LHCN-M2 (cell line): ENCODE data around the gene FZD4. TPM values are rescaled to one million over a fixed set of nuclear protein-coding genes. Genes with fewer than 3 reads are reported as not detected.
"Not testable (repeated sequence)": the region's sequence is repeated elsewhere in the genome, so short reads cannot be mapped to it uniquely, and the experiment has no call there.

Source experiments
- DNase-seq: peaks from one replicate; pipeline ENCODE4 v3.0.0-alpha.2; 2012; ENCODE audit warnings: low read depth
- polyA plus RNA-seq: library from polyadenylated mRNA; unstranded; fragments of >200 nt; gene quantifications from one replicate; pipeline ENCODE4 v1.2.1, GENCODE V29; 2012; ENCODE audit warnings: missing spikeins
- total RNA-seq: library from RNA; depleted of rRNA; stranded (reverse); fragments of >200 nt; gene quantifications from 2 replicates; pipeline ENCODE4 v1.2.3, GENCODE V29; 2014; rRNA removed

FZD4 gene
- 3.2 and 5.0 TPM in 2 replicates for total RNA-seq
- 1.7 TPM for polyA plus RNA-seq

DNA sequence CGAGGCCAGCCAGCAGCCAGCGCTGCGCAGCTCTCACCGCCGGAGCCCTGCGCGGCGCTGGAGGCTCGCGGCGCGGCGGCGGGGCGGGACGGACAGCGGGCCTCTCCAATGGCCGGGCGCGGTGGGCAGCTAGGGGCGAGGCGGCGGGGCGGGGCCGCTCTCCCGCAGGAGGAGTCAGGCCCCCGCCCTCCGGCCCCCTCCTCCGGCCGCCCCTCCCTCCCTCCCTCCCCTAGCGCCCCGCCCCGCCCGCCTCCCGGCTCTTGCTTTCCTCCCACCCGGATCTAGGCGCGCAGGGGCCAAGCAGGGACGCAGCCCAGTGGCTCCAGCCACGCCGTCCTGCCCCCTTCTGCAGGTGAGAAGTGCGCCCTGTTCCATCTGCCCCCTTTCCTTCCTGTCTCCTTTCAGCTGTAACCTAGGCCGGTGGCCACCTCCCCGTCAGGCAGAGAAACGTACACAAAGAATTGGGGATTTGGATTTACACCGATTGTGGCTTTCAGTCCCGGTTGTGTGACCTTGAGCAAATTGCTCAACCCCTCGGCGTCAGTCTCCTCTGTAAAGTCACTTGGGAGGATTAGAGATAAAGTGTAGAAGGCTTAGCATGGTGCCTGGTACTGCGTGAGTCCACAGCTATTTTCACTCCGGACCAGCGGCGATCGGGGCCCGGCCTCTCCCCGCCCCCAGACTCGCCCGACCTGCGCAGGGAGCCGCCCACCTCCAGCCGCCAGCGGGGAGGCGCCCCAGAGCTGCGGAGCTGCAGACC is at the start of gene FZD4:
TSS of gene FZD4 (minus strand) at position 35 of the 760 bp plus-strand sequence. CDS start 310 bp downstream, outside the sequence.
- DNase-seq = peak; percentile 85

DNA sequence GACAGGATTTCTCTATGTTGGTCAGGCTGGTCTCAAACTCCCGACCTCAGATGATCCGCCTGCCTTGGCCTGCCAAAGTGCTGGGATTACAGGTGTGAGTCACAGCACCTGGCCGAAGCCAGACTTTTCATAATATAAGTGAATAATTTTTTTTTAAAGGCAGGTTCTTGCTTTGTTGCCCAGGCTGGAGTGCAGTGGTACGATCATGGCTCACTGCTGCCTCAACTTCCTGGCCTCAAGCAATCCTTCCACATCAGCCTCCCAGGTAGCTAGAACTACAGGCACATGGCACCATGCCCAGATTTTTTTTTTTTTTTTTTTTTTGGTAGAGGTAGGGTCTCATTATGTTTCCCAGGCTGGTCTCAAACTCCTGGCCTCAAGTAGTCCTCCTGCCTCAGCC is 49.1 kb upstream of the FZD4 start:
- DNase-seq = not testable (repeated sequence)

DNA sequence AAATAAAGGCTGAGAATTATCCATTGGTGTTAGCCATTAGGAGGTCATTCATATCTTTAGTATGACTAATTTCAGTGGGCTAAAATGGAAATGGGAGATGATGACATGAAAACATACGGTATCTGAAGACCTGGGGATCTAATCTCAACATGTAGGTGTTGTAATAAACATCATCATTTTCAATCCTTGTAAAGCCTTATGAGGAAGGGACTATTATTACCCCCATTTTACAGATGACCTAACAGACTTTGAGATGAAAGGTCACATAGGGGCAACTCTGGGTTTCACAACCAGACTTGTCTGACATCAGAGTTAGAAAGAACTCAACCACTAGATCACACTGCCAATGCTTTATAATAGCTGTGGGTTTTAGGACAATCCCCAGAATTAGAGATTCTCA is 47.7 kb upstream of the FZD4 start:
- no peak for DNase-seq

DNA sequence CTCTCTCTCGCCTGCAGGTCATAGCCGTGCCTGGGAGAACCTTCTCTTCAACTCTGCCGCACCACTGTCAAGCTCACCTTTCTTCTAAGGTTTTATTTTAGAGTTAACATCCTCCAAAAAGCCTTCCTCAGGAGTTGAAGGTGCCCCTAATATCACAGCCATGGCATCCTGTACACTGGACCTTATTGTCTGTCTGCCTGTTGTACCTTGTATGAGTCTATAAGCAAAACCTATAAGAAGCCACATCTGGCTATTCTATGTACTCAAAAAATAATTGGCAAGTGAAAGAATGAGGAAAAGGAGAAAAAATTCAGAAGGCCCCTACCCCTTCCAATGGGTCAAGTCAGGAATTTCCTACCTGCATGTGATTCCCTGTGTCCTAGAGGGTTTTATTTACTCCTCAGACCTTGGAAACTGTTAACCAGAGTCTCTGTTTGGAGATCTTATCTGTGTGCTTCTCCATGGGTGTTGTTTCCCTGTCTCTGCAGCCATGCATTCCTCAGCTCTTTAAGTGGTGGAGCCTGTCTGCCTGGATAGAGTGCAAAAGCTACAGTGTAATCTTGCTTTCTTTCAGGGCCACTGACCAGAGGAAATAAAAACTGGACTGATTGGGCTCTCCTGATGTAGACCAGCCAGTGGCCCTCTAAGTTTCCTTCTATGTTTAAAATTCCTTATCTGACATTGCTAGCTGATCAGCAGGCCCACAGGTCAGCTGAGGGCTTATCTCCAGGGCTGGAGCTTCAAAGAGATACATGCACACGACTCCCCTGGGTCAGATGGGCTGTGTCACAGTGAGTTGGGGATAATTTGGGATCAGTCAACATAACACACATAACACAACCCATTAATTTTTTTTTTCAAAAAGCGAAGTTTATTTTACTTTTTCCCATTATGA is 44.9 kb upstream of the FZD4 start:
- DNase-seq = no peak

DNA sequence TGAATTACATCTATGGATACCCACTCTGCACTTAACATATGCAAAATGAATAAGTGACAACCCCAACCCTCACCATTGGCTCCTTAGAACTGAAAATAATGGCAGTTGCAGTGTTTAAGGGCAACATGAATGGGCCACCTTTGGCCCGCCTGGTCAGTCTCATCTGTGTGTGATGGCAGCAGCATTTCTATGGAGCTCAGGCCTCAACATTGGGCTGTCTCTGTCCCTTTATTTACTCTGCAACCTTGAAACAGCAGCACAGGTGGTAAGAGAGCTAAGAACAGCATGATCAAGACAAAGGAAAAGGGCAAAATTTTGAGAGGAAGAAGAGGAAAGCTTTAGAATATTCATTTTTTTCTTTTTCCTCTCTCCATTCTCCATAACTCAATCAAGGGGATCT is 44.2 kb upstream of the FZD4 start:
- DNase-seq = no peak

DNA sequence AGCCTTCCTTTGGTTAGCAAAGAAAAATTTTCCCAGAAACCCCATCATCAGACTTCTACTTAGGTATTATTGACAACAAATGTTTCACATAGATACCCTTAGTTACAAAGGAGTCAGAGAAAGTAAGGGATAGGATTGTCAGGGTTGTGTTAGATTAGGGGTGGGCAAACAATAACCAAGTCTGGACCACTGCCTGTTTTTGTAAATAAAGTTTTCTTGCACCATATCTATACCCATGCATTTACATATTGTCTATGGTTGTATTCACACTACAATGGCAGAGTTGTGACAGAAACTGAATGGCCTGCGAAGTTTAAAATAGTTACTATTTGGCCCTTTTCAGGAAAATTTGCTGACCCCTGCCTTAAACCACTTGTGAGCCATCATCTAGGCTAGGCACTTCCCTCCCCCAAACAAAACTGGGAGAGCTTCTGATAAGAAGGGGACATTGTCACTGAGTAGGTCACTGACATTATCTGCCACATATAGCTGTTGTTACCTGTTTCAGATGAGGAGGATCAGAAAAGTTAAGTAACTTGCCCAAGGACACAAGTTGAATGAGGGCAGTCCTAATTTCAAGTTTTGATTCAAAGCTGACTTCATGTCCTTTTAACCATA is 41.9 kb upstream of the FZD4 start:
- DNase-seq = no peak

DNA sequence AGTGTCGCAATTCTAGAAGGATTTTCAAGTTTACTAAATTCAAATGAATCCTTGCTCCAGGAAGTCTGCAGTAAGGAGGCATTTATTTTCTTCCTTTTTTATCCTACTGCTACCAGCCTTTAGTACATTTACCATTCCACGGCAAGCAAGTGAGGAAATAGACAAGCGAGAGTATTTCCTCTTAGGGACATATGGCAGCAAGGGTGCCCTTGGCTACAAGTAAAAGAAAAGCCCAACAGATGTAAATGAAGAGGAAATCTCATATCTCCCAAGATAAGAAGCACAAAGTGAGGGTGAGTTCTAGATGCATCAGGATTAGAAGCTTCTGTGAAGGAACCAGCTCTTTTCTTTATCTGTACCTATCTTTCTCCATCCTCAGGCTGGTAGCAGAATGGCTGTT is 37.8 kb upstream of the FZD4 start:
- no peak for DNase-seq

DNA sequence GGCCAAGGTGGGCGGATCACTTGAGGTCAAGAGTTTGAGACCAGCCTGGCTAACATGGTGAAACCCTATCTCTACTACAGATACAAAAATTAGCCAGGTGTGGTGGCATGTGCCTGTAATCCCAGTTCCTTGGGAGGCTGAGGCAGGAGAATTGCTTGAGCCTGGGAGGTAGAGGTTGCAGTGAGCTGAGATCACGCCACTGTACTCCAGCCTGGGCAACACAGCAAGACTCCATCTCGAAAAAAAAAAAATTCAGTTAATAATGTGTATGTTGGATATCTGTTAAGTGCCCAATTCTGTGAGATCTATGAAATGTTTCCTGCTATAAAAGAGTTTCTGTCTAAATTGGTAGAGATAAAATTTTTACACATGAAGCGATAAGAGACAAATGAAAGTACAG is 37.1 kb upstream of the FZD4 start:
- DNase-seq = not testable (repeated sequence)

DNA sequence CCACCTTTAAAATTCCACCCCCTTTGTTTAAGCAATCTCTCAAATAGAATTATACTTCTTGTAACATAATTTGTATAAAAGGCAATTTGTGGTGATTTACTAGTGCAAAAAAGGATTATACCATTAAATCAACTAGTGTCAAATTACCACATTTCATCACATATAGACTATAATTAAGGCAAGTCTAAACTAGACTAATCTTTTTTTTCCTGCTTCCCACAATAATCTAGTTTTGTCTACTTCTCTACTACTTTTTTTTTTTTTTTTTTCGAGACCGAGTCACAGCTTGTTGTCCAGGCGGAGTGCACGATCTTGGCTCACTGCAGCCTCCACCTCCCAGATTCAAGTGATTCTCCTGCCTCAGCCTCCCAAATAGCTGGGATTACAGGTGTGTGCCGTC is 36.1 kb upstream of the FZD4 start:
- no peak for DNase-seq

DNA sequence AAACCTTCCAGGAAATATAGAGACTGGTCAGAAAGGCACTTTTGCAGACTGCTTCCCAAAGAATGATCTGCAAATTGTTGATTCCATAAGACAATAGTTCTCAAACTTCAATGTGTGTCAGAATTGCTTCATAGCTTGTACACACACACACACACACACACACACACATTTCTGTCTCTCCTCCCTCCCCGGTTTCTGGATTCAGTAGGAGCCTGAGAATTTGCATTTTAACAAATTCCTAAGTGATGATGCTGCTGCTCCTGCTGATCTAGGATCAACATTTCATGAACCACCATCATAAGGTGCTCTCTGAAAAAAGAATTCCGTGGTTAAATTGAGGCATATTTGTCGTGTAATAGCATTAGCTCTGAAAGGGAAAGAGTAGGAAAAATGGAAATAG is 35.3 kb upstream of the FZD4 start:
- DNase-seq = peak; percentile 81

DNA sequence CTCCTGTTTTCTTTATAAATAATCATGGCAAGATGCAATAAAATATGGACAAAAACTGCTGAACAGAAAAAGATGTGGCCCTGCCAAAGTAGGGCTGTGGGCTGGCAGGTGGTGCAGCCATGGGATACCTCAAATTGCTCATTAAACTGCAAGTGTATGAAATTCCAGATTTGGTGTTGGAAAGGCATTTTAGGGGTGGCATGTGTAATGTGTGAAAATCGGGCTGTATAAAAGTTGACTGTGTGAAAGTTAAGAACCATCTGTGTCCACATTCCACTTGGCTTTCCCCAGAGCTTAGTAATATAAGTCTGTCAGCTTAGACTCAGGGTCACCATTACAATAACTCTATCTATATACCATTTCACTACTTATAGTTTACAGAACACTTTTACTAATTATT is 34.8 kb upstream of the FZD4 start:
- DNase-seq = peak; percentile 41

DNA sequence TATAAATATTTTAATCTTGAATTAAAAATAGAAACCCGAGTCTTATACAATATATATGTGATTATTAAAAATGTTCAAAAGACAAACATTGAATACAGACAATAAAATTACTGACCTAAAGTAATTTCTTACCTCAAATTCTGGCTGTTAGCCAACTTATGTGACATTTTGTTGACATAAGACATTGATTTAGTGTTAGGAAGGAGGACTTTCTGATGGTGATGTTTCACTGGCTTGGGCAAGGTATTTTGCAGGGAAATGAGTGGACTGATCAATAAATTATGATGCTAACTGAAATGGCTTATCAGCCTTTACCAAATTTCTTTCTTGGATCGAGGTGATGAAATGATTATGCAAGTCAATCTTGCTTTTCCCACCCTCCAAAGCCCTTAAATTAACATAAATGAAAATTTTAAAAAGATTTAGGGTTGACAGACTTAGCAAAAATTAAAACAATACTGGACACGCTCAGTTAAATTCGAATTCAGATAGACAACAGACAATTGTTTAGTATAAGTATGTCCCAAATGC is 33.2 kb upstream of the FZD4 start:
- no peak for DNase-seq

DNA sequence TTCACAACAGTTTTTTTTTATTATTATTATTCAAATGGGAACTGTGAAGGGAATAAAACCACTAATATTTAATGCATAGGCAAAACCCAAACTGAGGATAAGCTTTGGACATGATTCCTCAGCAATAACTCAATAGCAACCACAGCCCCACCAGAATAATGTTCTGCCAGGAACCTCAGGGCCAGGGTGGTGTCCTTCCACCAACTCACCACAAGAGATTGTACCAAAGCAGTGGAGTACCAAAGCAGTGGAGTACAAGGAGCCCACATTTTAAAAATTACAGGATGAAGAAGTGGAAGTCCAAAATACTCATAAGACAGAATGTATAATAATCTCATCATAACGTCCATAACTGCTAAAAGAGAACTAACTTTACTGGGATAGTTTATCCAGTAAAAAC is 32.5 kb upstream of the FZD4 start:
- no peak for DNase-seq

DNA sequence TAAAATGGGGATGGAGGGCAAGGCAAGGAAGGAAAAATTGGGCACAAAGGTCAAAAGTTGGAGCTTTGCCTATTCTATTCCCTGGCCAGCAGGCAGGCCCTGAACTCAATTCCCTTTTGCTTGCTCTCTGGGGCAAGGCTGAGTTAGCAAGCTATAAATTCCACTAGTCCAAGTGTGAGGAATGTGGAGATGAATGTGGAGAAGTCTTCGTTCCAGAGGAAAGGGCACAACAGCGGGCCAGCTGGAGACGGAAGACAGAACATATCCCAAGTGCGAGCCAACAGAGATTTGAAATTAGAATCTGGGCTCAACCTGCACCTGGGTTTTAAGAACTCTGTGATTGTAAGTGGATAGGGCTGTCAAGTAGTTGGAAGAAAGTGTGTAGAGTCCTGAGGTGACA is 29.5 kb upstream of the FZD4 start:
- DNase-seq = no peak

DNA sequence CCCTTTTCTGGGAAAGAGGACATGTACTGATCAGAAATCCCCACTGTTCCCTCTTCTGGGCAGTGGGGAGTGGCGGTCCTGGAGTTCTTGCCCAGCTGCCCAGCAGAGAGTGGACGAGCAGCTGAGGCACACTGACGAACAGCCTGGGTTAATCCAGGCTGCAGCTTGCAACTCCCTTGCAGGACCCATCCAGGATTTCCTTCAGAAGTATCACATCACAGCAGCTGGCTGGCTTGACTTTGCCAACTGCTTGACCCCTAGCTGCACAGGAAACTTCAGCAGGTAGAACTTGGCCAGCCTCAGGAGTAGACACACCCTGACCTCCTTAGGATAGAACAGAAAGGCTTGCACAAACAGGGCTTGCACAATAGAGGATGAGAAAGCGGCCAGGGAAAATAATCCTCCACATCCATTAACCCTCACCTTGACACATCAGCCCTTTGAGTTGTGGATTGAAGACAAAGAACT is 27.9 kb upstream of the FZD4 start:
- DNase-seq = peak; percentile 71

DNA sequence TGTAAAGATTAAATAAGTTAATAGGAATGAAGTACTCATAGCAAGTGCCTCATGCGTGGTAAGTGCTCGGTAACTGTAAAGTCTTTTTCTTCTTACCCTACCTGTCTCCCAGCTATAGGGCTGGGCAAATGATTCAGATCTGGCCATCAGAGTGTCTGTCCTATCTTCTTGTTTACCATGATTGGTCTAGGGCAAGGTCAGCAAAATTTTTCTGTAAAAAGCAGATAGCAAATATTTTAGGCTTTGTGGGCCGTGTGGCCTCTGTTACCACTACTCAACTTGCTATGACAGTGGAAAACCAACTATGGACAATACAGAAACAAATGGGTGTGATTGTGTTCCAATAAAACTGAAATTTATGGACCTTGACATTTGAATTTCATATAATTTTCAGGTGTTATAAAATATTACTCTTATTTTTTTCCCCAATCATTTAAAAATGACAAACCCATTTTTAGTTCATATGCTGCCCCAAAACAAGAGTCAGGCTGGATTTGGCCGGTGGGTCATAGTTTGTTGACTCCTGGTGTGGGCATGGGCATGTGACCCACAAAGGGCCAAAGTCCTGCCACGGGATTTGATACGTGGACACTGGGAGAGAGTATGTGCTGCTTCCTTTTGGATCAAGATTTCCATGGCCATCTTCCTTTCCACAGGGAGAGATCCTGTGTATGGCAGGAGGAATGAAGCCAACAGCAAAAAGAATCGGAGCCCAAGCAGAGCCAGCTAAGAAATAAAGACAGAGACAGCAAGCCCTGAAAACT is 26.8 kb upstream of the FZD4 start:
- no peak for DNase-seq

DNA sequence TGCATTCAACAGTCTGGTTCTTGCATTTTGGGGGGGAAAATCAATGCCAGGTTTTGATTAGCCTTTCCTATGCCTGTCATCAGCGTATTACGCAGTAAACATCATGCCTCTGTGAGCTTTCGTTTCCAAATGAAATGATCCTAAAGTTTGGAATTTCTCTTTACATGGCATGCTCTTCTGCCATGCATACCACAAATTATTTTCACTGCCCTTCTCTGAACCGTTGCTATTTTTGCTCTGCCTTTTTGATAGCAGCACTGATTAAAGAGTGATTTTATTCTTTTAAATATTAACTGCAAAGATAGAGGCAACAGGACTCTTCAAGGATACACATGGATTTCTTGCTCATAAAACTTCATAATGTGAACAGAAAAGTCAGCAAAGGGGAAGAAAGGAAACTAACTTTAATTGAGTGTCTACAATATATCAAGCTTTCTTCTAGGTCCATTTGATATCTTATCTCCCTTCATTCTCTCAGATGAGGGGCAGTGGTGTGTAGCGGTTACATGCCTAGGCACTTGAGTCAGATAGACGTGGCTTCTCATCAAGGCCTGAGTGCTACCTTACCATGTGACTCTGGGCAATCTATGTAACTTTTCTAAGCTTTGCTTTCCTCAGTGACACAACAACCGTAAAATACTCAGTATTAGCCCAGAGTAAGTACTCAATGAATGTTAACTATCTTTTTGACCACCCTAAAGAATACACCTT is 25.0 kb upstream of the FZD4 start:
- DNase-seq = no peak

DNA sequence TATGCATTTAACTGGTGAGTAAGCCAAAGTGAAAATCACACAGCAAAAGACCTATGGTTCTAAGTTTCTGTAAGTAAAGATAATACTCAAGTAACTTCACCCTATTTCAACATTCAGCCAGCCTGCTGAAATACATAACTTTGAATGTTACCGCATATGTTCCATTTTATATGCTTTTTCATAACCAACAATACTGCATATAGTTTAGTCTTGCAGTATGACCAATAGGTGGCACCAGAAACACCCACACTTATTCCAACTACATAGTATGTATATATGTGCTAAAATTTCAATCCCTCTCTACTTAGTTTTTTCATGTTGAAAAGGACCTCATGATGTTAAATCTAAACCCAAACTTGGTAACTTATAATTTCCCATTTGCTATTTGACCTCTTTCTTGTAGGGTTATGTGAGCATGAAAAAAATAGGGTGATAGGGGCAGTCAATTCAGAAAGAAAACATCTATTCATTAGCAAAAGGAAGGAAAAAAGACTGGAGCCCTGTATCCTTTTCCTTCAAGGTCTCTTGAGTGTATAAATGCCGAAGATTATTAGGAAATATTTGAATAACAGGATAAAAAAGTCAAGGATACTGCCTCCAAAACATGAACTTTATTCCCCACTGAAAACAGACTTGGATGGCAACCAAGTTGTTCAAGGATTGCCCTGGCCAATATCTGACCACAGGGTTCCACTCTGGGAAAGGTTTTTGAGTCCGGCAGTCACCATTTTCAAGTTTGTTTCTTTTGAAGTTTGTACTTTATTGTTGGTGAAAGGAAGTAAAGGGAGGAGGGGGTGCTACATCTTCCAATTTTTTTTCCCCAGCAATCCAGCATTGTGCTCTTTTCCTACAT is 23.8 kb upstream of the FZD4 start:
- peak; percentile 31 for DNase-seq

DNA sequence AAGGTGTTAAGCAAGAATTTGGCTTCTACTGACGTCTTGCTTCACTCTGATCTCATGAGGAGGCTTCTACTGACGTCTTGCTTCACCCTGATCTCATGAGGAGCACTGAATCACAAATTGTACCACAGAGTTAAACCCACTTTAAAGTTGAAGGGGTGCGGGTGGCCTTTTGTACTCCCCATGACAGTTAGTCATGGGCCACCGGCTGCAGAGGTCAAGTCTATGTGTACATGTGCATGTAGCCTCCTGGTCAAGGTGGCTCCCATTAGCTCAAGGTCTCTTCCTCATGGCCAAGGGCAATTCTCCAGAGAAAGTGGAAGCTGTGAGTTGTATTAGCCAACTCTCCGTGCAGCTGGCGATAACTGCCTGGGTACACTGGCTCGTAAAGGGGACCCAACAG is 23.1 kb upstream of the FZD4 start:
- no peak for DNase-seq
